CD4-positive, alpha-beta T cell (primary cell): ENCODE measurements around the gene GHRHR. TPM values are rescaled to one million over a fixed set of nuclear protein-coding genes. Genes with fewer than 3 reads are reported as not detected.

ENCODE experiments used
- ATAC-seq: fragments of 200-7000 bp; cut with Tn5 transposase; one replicate; pipeline ENCODE4 v1.10.0; 2022; ENCODE audit warnings: mild to moderate bottlenecking; ENCODE audit not compliant: poor library complexity
- CTCF ChIA-PET: fragments of 350-600 bp; sonication (Branson Sonifier 250); formaldehyde crosslinking; loops from one replicate; lab custom pipeline; 2021; ENCODE audit warnings: antibody characterized with exemption, inconsistent platforms; lab: Charles Lee
- POLR2A ChIA-PET: fragments of 350-600 bp; sonication (Branson Sonifier 250); formaldehyde crosslinking; loops from one replicate; lab custom pipeline; 2021; ENCODE audit warnings: antibody characterized with exemption, inconsistent platforms; lab: Charles Lee
- DNase-seq, 14 experiments: peaks; one replicate each; pipeline ENCODE4 v3.0.0-alpha.2; 2013 to 2020; ENCODE audit warnings: mixed read lengths in 2 of 14
- H3K27ac ChIP-seq, 2 donors: one replicate each; pipeline versions ENCODE4 v1.5.1 to v1.7.0; 2013; ENCODE audit warnings: low read length in 2 of 2, low read depth in 1 of 2, mild to moderate bottlenecking in 1 of 2
- H3K27me3 ChIP-seq, 2 experiments: 1 replicate in 1 of 2; 2 replicates in 1 of 2; pipeline versions ENCODE4 v1.6.1 to v1.7.0; 2013; ENCODE audit warnings: low read length in 2 of 2, control low read depth in 1 of 2, mild to moderate bottlenecking in 1 of 2, moderate library complexity in 1 of 2; ENCODE audit not compliant: insufficient read depth in 2 of 2, control insufficient read depth in 1 of 2
- H3K36me3 ChIP-seq: one replicate; pipeline ENCODE4 v1.6.1; 2013; ENCODE audit warnings: low read length, control low read depth; ENCODE audit not compliant: insufficient read depth
- H3K4me1 ChIP-seq: one replicate; pipeline ENCODE4 v1.6.1; 2013; ENCODE audit warnings: low read length, control low read depth; ENCODE audit not compliant: insufficient read depth
- H3K4me3 ChIP-seq: one replicate; pipeline ENCODE4 v1.5.1; 2013; ENCODE audit warnings: mild to moderate bottlenecking, low read length, moderate library complexity
- H3K9me3 ChIP-seq, 2 experiments: 1 replicate in 1 of 2; 2 replicates in 1 of 2; pipeline versions ENCODE4 v1.6.1 to v1.7.0; 2013; ENCODE audit warnings: low read length in 2 of 2, mild to moderate bottlenecking in 2 of 2, control low read depth in 1 of 2, moderate library complexity in 1 of 2; ENCODE audit not compliant: control insufficient read depth in 1 of 2, insufficient read depth in 1 of 2
- H3K27ac Mint-ChIP-seq: one replicate; pipeline ENCODE4 v1.8.0; 2020; ENCODE audit warnings: mixed read lengths
- H3K27me3 Mint-ChIP-seq: one replicate; pipeline ENCODE4 v1.8.0; 2021; ENCODE audit warnings: mixed read lengths
- H3K36me3 Mint-ChIP-seq: one replicate; pipeline ENCODE4 v1.8.0; 2021; ENCODE audit warnings: low read depth, mixed read lengths
- H3K4me1 Mint-ChIP-seq: one replicate; pipeline ENCODE4 v1.8.0; 2021; ENCODE audit warnings: low read depth, mixed read lengths
- H3K4me3 Mint-ChIP-seq: one replicate; pipeline ENCODE4 v1.8.0; 2020; ENCODE audit warnings: mild to moderate bottlenecking, mixed read lengths
- H3K9me3 Mint-ChIP-seq: one replicate; pipeline ENCODE4 v1.8.0; 2020; ENCODE audit warnings: mixed read lengths
- intact Hi-C, 2 experiments: fragments of 100-400 bp; cut with DNase I in 1 of 2; cut with micrococcal nuclease in 1 of 2; formaldehyde crosslinking; loops; one replicate each; pipeline versions ENCODE4 v1.15.1 to v1.9.0; 2023 to 2025; cut with DNase I, micrococcal nuclease
- total RNA-seq, 174 experiments: library from RNA in 2 of 174; stranded (reverse) in 2 of 174; gene quantifications; one replicate each; pipeline ENCODE4 v1.2.3 and lab custom pipeline; 2021 to 2026
- TF ChIP-seq, protein P1 (sequence below): fragments of 200-600 bp; IDR thresholded peaks from one replicate; pipeline ENCODE4 v1.8.0; 2022; ENCODE audit warnings: antibody characterized with exemption, mild to moderate bottlenecking

Gene GHRHR
- total RNA-seq, 2 experiments from 2014 or later = not detected

- Mint-ChIP-seq H3K4me3 (no peak overlapping the region), H3K36me3 (no peaks in the 10 kb centered on the region), H3K9me3 (no peaks in the 10 kb centered on the region), H3K27ac (no peak overlapping the region), H3K27me3 (no peaks in the 10 kb centered on the region), H3K4me1 (no peaks in the 10 kb centered on the region)
- H3K36me3 ChIP-seq = no peaks in the 10 kb centered on the region
- intact Hi-C loops = no loop called here
- H3K9me3 ChIP-seq = no peaks in the 10 kb centered on the region
- DNase-seq (no peak), ATAC-seq (no peak)
- peaks cover 0 to 8% of the 10 kb centered on the region in 2 experiments for H3K27me3 ChIP-seq
- TF ChIP-seq, protein P1, sequence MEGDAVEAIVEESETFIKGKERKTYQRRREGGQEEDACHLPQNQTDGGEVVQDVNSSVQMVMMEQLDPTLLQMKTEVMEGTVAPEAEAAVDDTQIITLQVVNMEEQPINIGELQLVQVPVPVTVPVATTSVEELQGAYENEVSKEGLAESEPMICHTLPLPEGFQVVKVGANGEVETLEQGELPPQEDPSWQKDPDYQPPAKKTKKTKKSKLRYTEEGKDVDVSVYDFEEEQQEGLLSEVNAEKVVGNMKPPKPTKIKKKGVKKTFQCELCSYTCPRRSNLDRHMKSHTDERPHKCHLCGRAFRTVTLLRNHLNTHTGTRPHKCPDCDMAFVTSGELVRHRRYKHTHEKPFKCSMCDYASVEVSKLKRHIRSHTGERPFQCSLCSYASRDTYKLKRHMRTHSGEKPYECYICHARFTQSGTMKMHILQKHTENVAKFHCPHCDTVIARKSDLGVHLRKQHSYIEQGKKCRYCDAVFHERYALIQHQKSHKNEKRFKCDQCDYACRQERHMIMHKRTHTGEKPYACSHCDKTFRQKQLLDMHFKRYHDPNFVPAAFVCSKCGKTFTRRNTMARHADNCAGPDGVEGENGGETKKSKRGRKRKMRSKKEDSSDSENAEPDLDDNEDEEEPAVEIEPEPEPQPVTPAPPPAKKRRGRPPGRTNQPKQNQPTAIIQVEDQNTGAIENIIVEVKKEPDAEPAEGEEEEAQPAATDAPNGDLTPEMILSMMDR = no peak
- ChIA-PET CTCF (no interaction called here), POLR2A (no interaction called here)
- H3K4me1 ChIP-seq = no peaks in the 10 kb centered on the region
- H3K4me3 ChIP-seq = no peak overlapping the region
- H3K27ac ChIP-seq = no peak overlapping the region
These were observed 40.6 kb downstream of the GHRHR start for GRCh38 chr7:31004393-31004792.

- CTCF ChIA-PET = no interaction called here
These were observed 43.1 kb downstream of the GHRHR start for GRCh38 chr7:31006857-31007256.

DNA sequence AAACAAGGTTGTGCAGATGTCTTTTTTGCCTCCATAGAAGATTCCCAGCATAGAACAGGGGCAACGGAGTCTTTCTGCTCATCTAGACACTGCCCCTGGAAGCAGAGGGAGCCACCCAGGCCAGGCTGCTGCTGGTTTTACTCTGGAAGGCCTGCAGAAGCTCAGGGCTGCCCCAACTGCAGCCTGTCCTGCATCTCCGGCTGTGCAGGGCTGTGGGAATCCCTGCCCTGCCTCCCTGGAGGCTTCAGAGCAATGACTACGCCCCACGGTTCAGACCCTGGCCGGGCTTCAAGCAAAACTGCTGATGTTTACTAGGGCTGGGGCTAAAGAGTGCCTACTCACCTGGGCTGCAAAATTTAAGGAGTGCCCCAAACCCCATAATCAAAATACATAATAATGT is 43.9 kb downstream of the GHRHR start:
- H3K36me3 Mint-ChIP-seq = no peaks in the 10 kb centered on the region
- H3K4me3 Mint-ChIP-seq = no peak overlapping the region
- no peaks in the 10 kb centered on the region for H3K4me1 Mint-ChIP-seq
- DNase-seq = no peak
- ATAC-seq = no peak
- H3K27ac Mint-ChIP-seq = no peak overlapping the region
- no peak overlapping the region for H3K27ac ChIP-seq
- intact Hi-C loops = no loop called here
- H3K27me3 ChIP-seq = peaks cover 0 to 8% of the 10 kb centered on the region in 2 experiments
- H3K9me3 ChIP-seq = no peaks in the 10 kb centered on the region
- no peaks in the 10 kb centered on the region for H3K27me3 Mint-ChIP-seq
- no peaks in the 10 kb centered on the region for H3K9me3 Mint-ChIP-seq
- TF ChIP-seq, protein P1 = no peak
- no peaks in the 10 kb centered on the region for H3K4me1 ChIP-seq
- H3K4me3 ChIP-seq = no peak overlapping the region
- H3K36me3 ChIP-seq = no peaks in the 10 kb centered on the region
- CTCF ChIA-PET = no interaction called here
- POLR2A ChIA-PET = no interaction called here

More at GRCh38 chr7:31006857-31007256, 43.1 kb downstream of the GHRHR start:
- Histone ChIP-seq H3K9me3 (no peaks in the 10 kb centered on the region), H3K27me3 (peaks cover 0 to 8% of the 10 kb centered on the region in 2 experiments), H3K27ac (no peak overlapping the region), H3K36me3 (no peaks in the 10 kb centered on the region), H3K4me1 (no peaks in the 10 kb centered on the region), H3K4me3 (no peak overlapping the region)
- Mint-ChIP-seq H3K27me3 (no peaks in the 10 kb centered on the region), H3K36me3 (no peaks in the 10 kb centered on the region), H3K27ac (no peak overlapping the region), H3K9me3 (no peaks in the 10 kb centered on the region), H3K4me1 (no peaks in the 10 kb centered on the region), H3K4me3 (no peak overlapping the region)
- TF ChIP-seq, protein P1 = no peak
- ATAC-seq (no peak), DNase-seq (no peak)
- POLR2A ChIA-PET = no interaction called here
- intact Hi-C loops = no loop called here
